GM23338 (cell line): ENCODE results near the gene ARHGAP42. TPM values are rescaled to one million over a fixed set of nuclear protein-coding genes. Genes with fewer than 3 reads are reported as not detected.

Experiments
- ATAC-seq: fragments of 200-7000 bp; cut with Tn5 transposase; 3 replicates; pipeline ENCODE4 v1.9.1; 2020
- DNase-seq: peaks from one replicate; pipeline ENCODE4 v3.0.0-alpha.2; 2015; ENCODE audit warnings: low spot score
- H2AFZ ChIP-seq: fragments of 200-600 bp; sonication (generic); 2 replicates; pipeline ENCODE4 v1.8.0; 2016; ENCODE audit warnings: antibody characterized with exemption, mild to moderate bottlenecking, moderate library complexity
- H3F3A ChIP-seq: fragments of 200-600 bp; sonication (generic); replicated peaks from 2 replicates; pipeline ENCODE4 v1.8.0; 2017; ENCODE audit warnings: antibody characterized with exemption, mixed run types, low read depth
- H3K27ac ChIP-seq: fragments of 200-600 bp; sonication (generic); 2 replicates; pipeline ENCODE4 v1.6.1; 2016; ENCODE audit warnings: low read depth
- H3K27me3 ChIP-seq: fragments of 200-600 bp; sonication (generic); 2 replicates; pipeline ENCODE4 v1.8.0; 2016; ENCODE audit warnings: mild to moderate bottlenecking, mixed run types, moderate library complexity; ENCODE audit not compliant: insufficient read depth
- H3K36me3 ChIP-seq: fragments of 200-600 bp; sonication (generic); 2 replicates; pipeline ENCODE4 v1.8.0; 2016; ENCODE audit warnings: mild to moderate bottlenecking; ENCODE audit not compliant: insufficient read depth
- H3K4me1 ChIP-seq: fragments of 200-600 bp; sonication (generic); 2 replicates; pipeline ENCODE4 v1.8.0; 2016; ENCODE audit warnings: mild to moderate bottlenecking, moderate library complexity; ENCODE audit not compliant: insufficient read depth
- H3K4me2 ChIP-seq: fragments of 200-600 bp; sonication (generic); 2 replicates; pipeline ENCODE4 v1.7.1; 2017; ENCODE audit warnings: mixed run types
- H3K4me3 ChIP-seq: fragments of 200-600 bp; sonication (generic); 2 replicates; pipeline ENCODE4 v1.6.1; 2016; ENCODE audit warnings: mixed run types
- H3K79me2 ChIP-seq: fragments of 200-600 bp; sonication (generic); replicated peaks from 2 replicates; pipeline ENCODE4 v1.8.0; 2017; ENCODE audit warnings: mild to moderate bottlenecking; ENCODE audit not compliant: insufficient read depth
- H3K9me2 ChIP-seq: fragments of 200-600 bp; sonication (generic); 2 replicates; pipeline ENCODE4 v1.8.0; 2017; ENCODE audit not compliant: insufficient read depth
- H4K20me1 ChIP-seq: fragments of 200-600 bp; sonication (generic); replicated peaks from 2 replicates; pipeline ENCODE4 v1.8.0; 2017; ENCODE audit warnings: mild to moderate bottlenecking; ENCODE audit not compliant: insufficient read depth
- H3K27ac Mint-ChIP-seq: 2 replicates; pipeline ENCODE4 v1.8.0; 2020; ENCODE audit warnings: inconsistent platforms, mild to moderate bottlenecking, moderate library complexity, mixed read lengths
- H3K27me3 Mint-ChIP-seq: 3 replicates; pipeline ENCODE4 v1.8.0; 2022; ENCODE audit warnings: low read depth, mild to moderate bottlenecking, moderate library complexity, mixed read lengths, inconsistent platforms; ENCODE audit not compliant: insufficient read depth, poor library complexity
- H3K36me3 Mint-ChIP-seq: 3 replicates; pipeline ENCODE4 v1.8.0; 2021; ENCODE audit warnings: low read depth, mild to moderate bottlenecking, inconsistent platforms, moderate library complexity, mixed read lengths
- H3K4me1 Mint-ChIP-seq: 3 replicates; pipeline ENCODE4 v1.8.0; 2020; ENCODE audit warnings: mild to moderate bottlenecking, inconsistent platforms, mixed read lengths
- H3K4me3 Mint-ChIP-seq: 3 replicates; pipeline ENCODE4 v1.8.0; 2021; ENCODE audit warnings: moderate library complexity, mild to moderate bottlenecking, inconsistent platforms, mixed read lengths
- H3K9me3 Mint-ChIP-seq: 3 replicates; pipeline ENCODE4 v1.8.0; 2020; ENCODE audit warnings: moderate library complexity, mild to moderate bottlenecking, inconsistent platforms, mixed read lengths
- CTCF ChIP-seq, 2 experiments: fragments of 200-600 bp in 1 of 2; sonication (generic) in 1 of 2; conservative IDR thresholded peaks; 2 replicates each; pipeline versions ENCODE4 v1.5.1 to v1.6.1; 2016 to 2017; ENCODE audit warnings: antibody characterized with exemption in 2 of 2, low read depth in 2 of 2, mild to moderate bottlenecking in 2 of 2, moderate library complexity in 1 of 2
- EZH2 ChIP-seq: fragments of 200-600 bp; sonication (generic); IDR thresholded peaks from one replicate; pipeline ENCODE4 v1.8.0; 2017; ENCODE audit warnings: antibody characterized with exemption, mild to moderate bottlenecking, low read depth; ENCODE audit not compliant: unreplicated experiment
- EZH2phosphoT487 ChIP-seq: fragments of 200-600 bp; sonication (generic); IDR thresholded peaks from one replicate; pipeline ENCODE4 v1.8.1; 2018; ENCODE audit warnings: antibody characterized with exemption; ENCODE audit not compliant: unreplicated experiment
- JUNB ChIP-seq: IDR thresholded peaks from one replicate; pipeline ENCODE4 v1.6.1; 2016; ENCODE audit warnings: antibody characterized with exemption; ENCODE audit not compliant: unreplicated experiment
- NANOG ChIP-seq: IDR thresholded peaks from 2 replicates; pipeline ENCODE4 v1.6.1; 2016; ENCODE audit warnings: antibody characterized with exemption, borderline replicate concordance
- POLR2AphosphoS5 ChIP-seq: IDR thresholded peaks from 2 replicates; pipeline ENCODE4 v1.6.1; 2016; ENCODE audit warnings: antibody characterized with exemption, low read depth
- STAT1 ChIP-seq: IDR thresholded peaks from one replicate; pipeline ENCODE4 v1.6.1; 2016; ENCODE audit warnings: antibody characterized with exemption; ENCODE audit not compliant: unreplicated experiment
- ZNF114 ChIP-seq: fragments of 250-450 bp; sonication (Bioruptor Pico); IDR thresholded peaks from 2 replicates; pipeline ENCODE4 v1.5.0; 2020; ENCODE audit warnings: mild to moderate bottlenecking, moderate library complexity
- ZNF331 ChIP-seq: fragments of 250-450 bp; sonication (Bioruptor Pico); IDR thresholded peaks from 2 replicates; pipeline ENCODE4 v1.5.0; 2020; ENCODE audit warnings: low read depth, mild to moderate bottlenecking, moderate library complexity
- polyA plus RNA-seq: library from polyadenylated mRNA; unstranded; fragments of >200 nt; fragmentation: Nextera tagmentation; extraction: Ambion mirVana; gene quantifications from 2 replicates; pipeline ENCODE4 v1.2.1, GENCODE V29; 2016
- total RNA-seq: library from RNA; depleted of rRNA; stranded (reverse); fragments of >200 nt; shearing (Covaris generic); gene quantifications from 2 replicates; pipeline ENCODE4 v1.2.3, GENCODE V29; 2014
- TF ChIP-seq, protein P1 (sequence below): IDR thresholded peaks from one replicate; pipeline ENCODE4 v1.6.1; 2018; ENCODE audit warnings: antibody characterized with exemption; ENCODE audit not compliant: unreplicated experiment
- TF ChIP-seq, protein P2 (sequence below): IDR thresholded peaks from 2 replicates; pipeline ENCODE4 v1.6.1; 2016; ENCODE audit warnings: antibody characterized with exemption

ARHGAP42 gene
- total and polyA plus RNA-seq, 2 experiments from 2014 or later = 23.7 to 35.7 TPM

GRCh38 chr11:100833276-100833675 lies 146.2 kb downstream of the ARHGAP42 start:
- Histone ChIP-seq H3K79me2 (no peaks in the 10 kb centered on the region; the same call in none of the 2 replicates), H3K4me2 (no peak overlapping the region), H3K36me3 (no peaks in the 10 kb centered on the region), H3K9me2 (no peaks in the 10 kb centered on the region), H4K20me1 (no peaks in the 10 kb centered on the region), H3F3A (no peaks in the 10 kb centered on the region), H2AFZ (no peak overlapping the region), H3K4me3 (no peak overlapping the region), H3K4me1 (peaks cover 22% of the 10 kb centered on the region), H3K27ac (no peak overlapping the region), H3K27me3 (no peaks in the 10 kb centered on the region)
- no peaks in the 10 kb centered on the region for H3K9me3 Mint-ChIP-seq
- ATAC-seq = no peak
- no peak overlapping the region for H3K4me3 Mint-ChIP-seq
- DNase-seq = no peak
- no peak overlapping the region for H3K27ac Mint-ChIP-seq
- H3K27me3 Mint-ChIP-seq = peaks cover 1% of the 10 kb centered on the region
- no peak for TF ChIP-seq EZH2phosphoT487
- TF ChIP-seq ZNF114 (CRISPR knock-in tag) = no peak
- TF ChIP-seq EZH2 = no peak
- TF ChIP-seq, protein P1, sequence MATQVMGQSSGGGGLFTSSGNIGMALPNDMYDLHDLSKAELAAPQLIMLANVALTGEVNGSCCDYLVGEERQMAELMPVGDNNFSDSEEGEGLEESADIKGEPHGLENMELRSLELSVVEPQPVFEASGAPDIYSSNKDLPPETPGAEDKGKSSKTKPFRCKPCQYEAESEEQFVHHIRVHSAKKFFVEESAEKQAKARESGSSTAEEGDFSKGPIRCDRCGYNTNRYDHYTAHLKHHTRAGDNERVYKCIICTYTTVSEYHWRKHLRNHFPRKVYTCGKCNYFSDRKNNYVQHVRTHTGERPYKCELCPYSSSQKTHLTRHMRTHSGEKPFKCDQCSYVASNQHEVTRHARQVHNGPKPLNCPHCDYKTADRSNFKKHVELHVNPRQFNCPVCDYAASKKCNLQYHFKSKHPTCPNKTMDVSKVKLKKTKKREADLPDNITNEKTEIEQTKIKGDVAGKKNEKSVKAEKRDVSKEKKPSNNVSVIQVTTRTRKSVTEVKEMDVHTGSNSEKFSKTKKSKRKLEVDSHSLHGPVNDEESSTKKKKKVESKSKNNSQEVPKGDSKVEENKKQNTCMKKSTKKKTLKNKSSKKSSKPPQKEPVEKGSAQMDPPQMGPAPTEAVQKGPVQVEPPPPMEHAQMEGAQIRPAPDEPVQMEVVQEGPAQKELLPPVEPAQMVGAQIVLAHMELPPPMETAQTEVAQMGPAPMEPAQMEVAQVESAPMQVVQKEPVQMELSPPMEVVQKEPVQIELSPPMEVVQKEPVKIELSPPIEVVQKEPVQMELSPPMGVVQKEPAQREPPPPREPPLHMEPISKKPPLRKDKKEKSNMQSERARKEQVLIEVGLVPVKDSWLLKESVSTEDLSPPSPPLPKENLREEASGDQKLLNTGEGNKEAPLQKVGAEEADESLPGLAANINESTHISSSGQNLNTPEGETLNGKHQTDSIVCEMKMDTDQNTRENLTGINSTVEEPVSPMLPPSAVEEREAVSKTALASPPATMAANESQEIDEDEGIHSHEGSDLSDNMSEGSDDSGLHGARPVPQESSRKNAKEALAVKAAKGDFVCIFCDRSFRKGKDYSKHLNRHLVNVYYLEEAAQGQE = no peak
- no peak for TF ChIP-seq POLR2AphosphoS5
- TF ChIP-seq ZNF331 = no peak
- TF ChIP-seq, protein P2, sequence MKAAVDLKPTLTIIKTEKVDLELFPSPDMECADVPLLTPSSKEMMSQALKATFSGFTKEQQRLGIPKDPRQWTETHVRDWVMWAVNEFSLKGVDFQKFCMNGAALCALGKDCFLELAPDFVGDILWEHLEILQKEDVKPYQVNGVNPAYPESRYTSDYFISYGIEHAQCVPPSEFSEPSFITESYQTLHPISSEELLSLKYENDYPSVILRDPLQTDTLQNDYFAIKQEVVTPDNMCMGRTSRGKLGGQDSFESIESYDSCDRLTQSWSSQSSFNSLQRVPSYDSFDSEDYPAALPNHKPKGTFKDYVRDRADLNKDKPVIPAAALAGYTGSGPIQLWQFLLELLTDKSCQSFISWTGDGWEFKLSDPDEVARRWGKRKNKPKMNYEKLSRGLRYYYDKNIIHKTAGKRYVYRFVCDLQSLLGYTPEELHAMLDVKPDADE = no peak
- TF ChIP-seq NANOG = no peak
- TF ChIP-seq CTCF (conservative IDR thresholded peaks at IDR 0.05; ENCODE audit: low read depth in 2 of 2) = no peak
- no peak for TF ChIP-seq JUNB
- TF ChIP-seq STAT1 = no peak
- peaks cover 42% of the 10 kb centered on the region for H3K4me1 Mint-ChIP-seq
- H3K36me3 Mint-ChIP-seq = no peaks in the 10 kb centered on the region
